ENCODE data around the gene CIB2. TPM values are rescaled to one million over a fixed set of nuclear protein-coding genes. Genes with fewer than 3 reads are reported as not detected.

CIB2 gene
- total RNA-seq, 1 donor from 2014 or later: 9.6 TPM

DNA sequence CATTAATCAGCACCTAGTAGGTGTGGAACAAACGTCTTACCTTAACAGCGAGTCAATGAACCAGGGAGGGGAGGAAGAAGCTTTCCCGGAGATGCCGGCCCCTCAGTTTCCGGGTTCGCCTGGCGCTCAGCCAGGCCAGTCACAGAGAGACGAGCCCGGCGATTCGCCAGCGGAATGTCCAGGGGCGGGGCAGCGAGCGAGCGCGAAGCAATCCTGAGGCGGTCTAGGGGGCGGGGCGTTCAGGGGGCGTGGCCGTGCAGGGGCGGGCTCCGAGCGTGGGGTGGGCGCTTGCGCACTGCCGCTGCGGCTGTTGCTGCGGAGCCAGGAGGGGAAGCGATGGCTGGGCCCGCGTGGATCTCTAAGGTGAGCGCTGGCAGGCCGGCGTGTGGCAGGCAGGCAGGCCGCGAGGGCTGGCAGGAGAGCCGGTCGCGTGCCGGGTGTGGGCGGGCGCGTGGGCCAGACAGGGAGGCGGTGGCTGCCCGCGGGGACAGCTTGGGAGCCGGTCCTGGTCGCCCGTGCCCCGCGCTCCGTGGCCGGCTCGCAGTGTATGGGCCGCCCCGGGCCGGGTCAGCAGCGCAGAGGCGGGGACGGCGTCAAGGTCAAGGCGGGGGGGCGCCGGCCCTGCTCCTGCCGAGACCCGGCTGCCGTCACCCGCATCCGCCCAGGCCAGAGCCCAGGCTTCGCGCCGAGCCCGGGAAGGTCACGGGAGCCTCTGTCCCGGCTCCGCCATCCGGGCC is 18.0 kb upstream of the CIB2 start, which contains the start of gene IDH3A:
Gene IDH3A, plus strand, starts transcription at position 295 of the 737 bp plus-strand sequence. Its CDS starts 42 bp downstream, at position 337.
- H3K36me3 Mint-ChIP-seq (ENCODE audit: unreplicated experiment): no peaks in the 10 kb centered on the region
- H3K4me1 Mint-ChIP-seq (ENCODE audit: unreplicated experiment): peaks cover 24% of the 10 kb centered on the region
- TF ChIP-seq, protein P1, sequence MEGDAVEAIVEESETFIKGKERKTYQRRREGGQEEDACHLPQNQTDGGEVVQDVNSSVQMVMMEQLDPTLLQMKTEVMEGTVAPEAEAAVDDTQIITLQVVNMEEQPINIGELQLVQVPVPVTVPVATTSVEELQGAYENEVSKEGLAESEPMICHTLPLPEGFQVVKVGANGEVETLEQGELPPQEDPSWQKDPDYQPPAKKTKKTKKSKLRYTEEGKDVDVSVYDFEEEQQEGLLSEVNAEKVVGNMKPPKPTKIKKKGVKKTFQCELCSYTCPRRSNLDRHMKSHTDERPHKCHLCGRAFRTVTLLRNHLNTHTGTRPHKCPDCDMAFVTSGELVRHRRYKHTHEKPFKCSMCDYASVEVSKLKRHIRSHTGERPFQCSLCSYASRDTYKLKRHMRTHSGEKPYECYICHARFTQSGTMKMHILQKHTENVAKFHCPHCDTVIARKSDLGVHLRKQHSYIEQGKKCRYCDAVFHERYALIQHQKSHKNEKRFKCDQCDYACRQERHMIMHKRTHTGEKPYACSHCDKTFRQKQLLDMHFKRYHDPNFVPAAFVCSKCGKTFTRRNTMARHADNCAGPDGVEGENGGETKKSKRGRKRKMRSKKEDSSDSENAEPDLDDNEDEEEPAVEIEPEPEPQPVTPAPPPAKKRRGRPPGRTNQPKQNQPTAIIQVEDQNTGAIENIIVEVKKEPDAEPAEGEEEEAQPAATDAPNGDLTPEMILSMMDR (IDR thresholded peaks at IDR 0.05): no peak
- no peaks in the 10 kb centered on the region for H3K27me3 Mint-ChIP-seq (ENCODE audit: unreplicated experiment)
- peak; percentile 100 for DNase-seq (ENCODE audit: extremely low spot score, unreplicated experiment)
- H3K9me3 Mint-ChIP-seq (ENCODE audit: unreplicated experiment): no peaks in the 10 kb centered on the region
- H3K4me3 Mint-ChIP-seq (ENCODE audit: unreplicated experiment): peak within 1 kb of the TSS; percentile 82
- peak within 1 kb of the TSS; percentile 76 for H3K27ac Mint-ChIP-seq (ENCODE audit: unreplicated experiment)

DNA sequence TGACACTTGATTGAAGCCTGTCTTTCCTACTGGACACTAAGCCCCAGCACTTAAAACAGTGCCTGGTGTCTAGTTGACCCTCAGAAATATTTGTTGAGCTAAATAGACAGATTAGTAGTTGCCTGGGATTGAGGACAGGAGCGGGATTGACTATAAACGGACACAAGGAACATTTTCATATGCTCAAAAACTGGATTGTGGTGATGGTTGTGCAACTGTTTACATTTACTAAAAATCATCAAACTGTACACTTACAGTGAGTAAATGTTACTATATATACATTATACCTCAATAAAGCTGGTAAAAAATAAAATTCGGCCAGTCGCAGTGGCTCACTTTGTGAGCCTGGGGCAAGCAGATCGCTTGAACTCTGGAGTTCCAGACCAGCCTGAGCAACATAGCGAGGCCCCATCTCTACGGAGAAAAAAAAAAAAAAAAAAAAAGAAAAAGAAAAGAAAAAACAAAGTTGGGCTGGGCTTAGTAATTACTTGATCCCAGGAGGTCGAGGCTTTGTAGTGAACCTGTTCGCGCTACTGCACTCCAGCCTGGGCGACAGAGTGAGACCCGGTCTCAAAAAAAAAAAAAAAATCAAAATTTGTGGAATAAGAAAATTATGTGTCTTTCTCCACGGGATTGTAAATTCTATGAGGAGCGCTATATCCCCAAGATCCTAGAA is 17.3 kb upstream of the CIB2 start:
- Mint-ChIP-seq H3K4me1 (ENCODE audit: unreplicated experiment) (peaks cover 24% of the 10 kb centered on the region), H3K9me3 (ENCODE audit: unreplicated experiment) (no peaks in the 10 kb centered on the region), H3K27me3 (ENCODE audit: unreplicated experiment) (no peaks in the 10 kb centered on the region), H3K4me3 (ENCODE audit: unreplicated experiment) (peak overlapping the region; percentile 81), H3K36me3 (ENCODE audit: unreplicated experiment) (no peaks in the 10 kb centered on the region), H3K27ac (ENCODE audit: unreplicated experiment) (peak overlapping the region; percentile 76)
- TF ChIP-seq, protein P1 (IDR thresholded peaks at IDR 0.05): no peak
- DNase-seq (ENCODE audit: extremely low spot score, unreplicated experiment): no peak

DNA sequence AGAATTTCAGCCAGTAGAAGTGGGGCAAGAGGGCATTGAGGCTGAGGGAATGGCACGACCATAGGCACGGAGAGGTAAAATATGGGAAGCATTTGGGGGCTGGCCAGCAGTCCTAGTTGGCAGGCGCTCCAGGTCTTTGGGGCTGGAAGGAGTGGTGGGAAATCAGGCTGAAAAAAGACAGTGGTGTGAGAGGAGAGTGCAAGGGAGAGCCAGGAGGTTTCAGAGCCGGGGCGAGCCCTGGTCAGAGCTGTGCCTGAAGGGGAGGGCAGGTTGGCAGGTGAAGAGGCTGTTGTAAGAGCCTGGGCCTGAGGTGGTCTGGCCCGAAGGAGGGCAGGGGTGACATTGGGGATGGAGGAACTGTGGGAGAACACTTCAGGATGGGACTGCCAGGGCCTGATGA is 16.3 kb upstream of the CIB2 start:
- peaks cover 24% of the 10 kb centered on the region for H3K4me1 Mint-ChIP-seq (ENCODE audit: unreplicated experiment)
- no peaks in the 10 kb centered on the region for H3K9me3 Mint-ChIP-seq (ENCODE audit: unreplicated experiment)
- TF ChIP-seq, protein P1 (IDR thresholded peaks at IDR 0.05): no peak
- no peaks in the 10 kb centered on the region for H3K36me3 Mint-ChIP-seq (ENCODE audit: unreplicated experiment)
- peak overlapping the region; percentile 27 for H3K27ac Mint-ChIP-seq (ENCODE audit: unreplicated experiment)
- H3K27me3 Mint-ChIP-seq (ENCODE audit: unreplicated experiment): no peaks in the 10 kb centered on the region
- peak overlapping the region; percentile 45 for H3K4me3 Mint-ChIP-seq (ENCODE audit: unreplicated experiment)
- no peak for DNase-seq (ENCODE audit: extremely low spot score, unreplicated experiment)

DNA sequence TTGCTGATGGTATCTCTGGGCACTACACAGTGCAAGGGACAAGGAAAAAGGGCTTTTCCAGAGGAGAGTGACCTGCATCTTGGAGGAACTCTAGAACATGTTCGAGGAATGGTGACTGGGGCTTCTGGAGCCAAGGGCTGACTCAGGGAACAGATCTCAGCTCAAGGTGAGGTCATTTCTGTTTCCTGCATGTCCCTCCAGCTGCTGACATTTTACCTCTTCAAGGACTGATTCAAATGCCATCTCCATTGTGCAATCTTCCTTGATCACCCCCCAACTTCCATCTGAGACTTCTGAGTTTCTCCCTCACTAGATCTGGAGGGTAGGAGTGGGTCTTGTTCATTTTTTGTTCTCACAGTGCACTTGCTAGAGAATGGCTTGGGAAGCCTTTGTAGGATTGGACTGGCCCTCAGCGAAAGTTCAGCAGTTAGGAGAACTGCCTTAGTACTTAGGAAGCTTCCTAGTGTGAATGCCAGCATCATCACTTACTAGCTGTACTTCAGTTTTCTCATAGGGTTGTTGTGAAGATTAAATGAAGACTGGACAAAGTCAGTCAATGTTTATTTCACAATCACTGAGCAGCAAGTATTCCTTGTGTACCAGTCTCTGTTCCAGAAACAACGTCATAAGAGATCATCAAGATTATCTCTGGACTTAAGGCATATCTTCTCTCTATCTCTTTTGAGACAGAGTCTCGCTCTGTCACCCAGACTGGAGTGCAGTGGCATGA is 15.3 kb upstream of the CIB2 start:
- Mint-ChIP-seq H3K27ac (ENCODE audit: unreplicated experiment) (no peak overlapping the region), H3K9me3 (ENCODE audit: unreplicated experiment) (no peaks in the 10 kb centered on the region), H3K4me3 (ENCODE audit: unreplicated experiment) (no peak overlapping the region), H3K4me1 (ENCODE audit: unreplicated experiment) (peaks cover 24% of the 10 kb centered on the region), H3K27me3 (ENCODE audit: unreplicated experiment) (no peaks in the 10 kb centered on the region), H3K36me3 (ENCODE audit: unreplicated experiment) (no peaks in the 10 kb centered on the region)
- DNase-seq (ENCODE audit: extremely low spot score, unreplicated experiment): no peak
- TF ChIP-seq, protein P1 (IDR thresholded peaks at IDR 0.05): no peak
